Left renal pelvis (tissue), 4 donors: ENCODE measurements around the gene ZNF302. TPM values are rescaled to one million over a fixed set of nuclear protein-coding genes. Genes with fewer than 3 reads are reported as not detected.
"Not testable (repeated sequence)": the region's sequence is repeated elsewhere in the genome, so short reads cannot be mapped to it uniquely, and the experiment has no call there.

Experiments used
- DNase-seq, 4 donors: peaks; one replicate each; pipeline ENCODE4 v3.0.0-alpha.2; 2013; ENCODE audit warnings: low read depth in 4 of 4, low spot score in 3 of 4
- polyA plus RNA-seq, 4 donors: library from polyadenylated mRNA; unstranded; fragments of 120-200 nt; gene quantifications; one replicate each; pipeline ENCODE4 v1.2.1, GENCODE V29; 2013; ENCODE audit not compliant: insufficient read length in 4 of 4

The ZNF302 gene
- polyA plus RNA-seq, 4 donors: 70.4 to 94.2 (median 80.1) TPM

GRCh38 chr19:34669305-34669704, 8.2 kb upstream of the ZNF302 start:
- no peak for DNase-seq

- DNase-seq: no peak
These were observed 5.5 kb upstream of the ZNF302 start for GRCh38 chr19:34671972-34672371.

DNA sequence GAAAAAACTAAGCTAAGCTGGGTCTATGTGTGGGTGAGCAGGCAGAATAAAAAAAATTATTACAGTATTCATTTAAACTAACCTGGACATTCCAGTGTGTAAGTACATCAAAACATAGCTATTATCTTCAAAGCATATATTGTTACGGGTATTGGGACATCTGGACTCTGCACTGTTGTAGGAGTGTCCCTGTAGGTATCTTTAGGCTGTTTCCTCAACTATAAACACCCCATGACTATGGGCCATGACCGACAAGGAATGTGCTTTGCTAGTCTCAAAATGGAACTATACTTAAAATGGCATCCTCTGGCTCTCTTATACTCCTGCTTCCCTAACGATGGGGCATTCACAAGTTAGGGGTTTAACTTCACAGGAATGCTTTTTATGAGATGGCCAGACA, 3.9 kb upstream of the ZNF302 start:
- no peak for DNase-seq

DNA sequence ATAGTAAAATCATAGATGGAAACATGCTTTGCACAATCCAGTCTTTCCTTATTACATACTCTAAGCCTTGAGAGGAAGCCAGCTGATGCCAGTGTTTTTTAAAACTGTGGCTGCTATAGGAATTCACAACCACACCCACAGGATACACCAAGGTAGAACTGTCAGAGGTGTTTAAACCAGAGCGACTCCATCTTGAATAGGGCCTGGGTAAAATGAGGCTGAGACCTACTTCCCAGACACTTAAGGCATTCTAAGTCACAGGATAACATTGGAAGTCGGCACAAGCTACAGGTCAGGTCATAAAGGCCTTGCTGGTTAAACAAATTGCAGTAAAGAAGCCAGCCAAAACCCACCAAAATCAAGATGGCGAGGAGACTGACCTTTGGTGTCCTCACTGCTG, 2.2 kb upstream of the ZNF302 start:
- DNase-seq: no peak

- no peak for DNase-seq
These were observed 1.6 kb upstream of the ZNF302 start for GRCh38 chr19:34675919-34676318.

DNA sequence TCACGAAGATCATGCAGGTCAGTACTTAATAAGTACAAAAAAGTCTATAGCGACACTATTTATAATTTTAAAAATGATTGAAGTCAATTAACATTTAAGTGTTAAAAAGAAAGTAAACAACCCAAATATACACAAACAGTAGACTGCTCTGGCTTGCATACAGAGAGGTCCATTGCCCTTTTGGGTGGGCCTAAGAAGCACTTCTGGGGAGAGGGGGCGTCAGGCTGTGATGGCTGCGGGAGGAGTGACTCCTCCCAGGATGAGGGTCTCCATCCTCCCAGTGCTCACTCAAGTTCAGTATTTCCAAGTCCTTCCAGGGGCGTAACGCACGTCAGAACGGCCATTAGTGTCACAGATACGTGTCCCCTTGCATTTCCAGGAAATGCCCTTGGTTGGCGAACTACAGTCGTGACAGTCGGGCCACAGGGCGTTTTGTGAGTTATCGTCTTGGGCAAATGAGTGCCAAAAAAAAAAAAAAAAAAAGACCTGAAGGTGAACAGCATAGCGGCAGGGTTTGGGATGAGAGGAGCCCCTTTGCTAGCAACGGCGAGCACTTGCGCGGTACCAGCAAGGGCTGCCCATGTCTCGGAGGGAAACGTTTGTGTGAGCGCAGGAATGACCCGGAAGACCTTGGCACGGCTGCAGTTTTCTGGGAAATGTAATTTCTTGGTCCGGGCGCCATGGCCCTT, 637 bp upstream of the ZNF302 start, which contains the start of gene SCGB2B2:
Gene SCGB2B2 (minus strand): TSS at position 463 of the 689 bp plus-strand sequence. CDS start 82,596 bp downstream, outside the sequence.
- DNase-seq: peak in 3 of 4 donors; percentile 47 to 84 (median 65)

- no peak for DNase-seq
These were observed 571 bp downstream of the ZNF302 start for GRCh38 chr19:34678085-34678412.

DNA sequence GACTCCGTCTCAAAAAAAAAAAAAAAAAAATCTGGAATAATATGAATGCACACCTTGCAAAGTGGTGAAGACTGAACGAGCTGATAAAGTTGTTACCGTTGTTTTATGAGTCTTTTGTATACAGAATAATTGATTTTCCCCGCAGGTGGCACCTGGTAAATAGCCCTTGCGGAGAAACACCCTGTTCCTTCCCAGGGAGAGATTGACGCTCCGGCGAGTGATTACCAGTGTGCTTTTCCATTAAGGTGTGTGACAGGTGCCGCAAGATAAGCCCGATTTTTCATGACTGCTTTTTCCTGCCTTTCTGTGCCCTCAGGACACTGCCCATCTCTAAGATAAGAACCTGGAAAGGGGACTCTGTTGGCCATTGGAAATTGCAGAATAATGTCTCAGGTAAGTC, 943 bp downstream of the ZNF302 start:
- no peak for DNase-seq

GRCh38 chr19:34681478-34681877, 4.0 kb downstream of the ZNF302 start:
- no peak for DNase-seq

GRCh38 chr19:34685266-34685665, 7.8 kb downstream of the ZNF302 start:
- not testable (repeated sequence) for DNase-seq

GRCh38 chr19:34686455-34686854, 9.0 kb downstream of the ZNF302 start:
- no peak for DNase-seq

- DNase-seq: no peak
These were observed 9.9 kb downstream of the ZNF302 start for GRCh38 chr19:34687348-34687747.

GRCh38 chr19:34688592-34688991, 11.1 kb downstream of the ZNF302 start:
- no peak for DNase-seq

- no peak for DNase-seq
These were observed 12.9 kb downstream of the ZNF302 start for GRCh38 chr19:34690372-34690771.

GRCh38 chr19:34692549-34692948, 15.1 kb downstream of the ZNF302 start:
- no peak for DNase-seq

DNA sequence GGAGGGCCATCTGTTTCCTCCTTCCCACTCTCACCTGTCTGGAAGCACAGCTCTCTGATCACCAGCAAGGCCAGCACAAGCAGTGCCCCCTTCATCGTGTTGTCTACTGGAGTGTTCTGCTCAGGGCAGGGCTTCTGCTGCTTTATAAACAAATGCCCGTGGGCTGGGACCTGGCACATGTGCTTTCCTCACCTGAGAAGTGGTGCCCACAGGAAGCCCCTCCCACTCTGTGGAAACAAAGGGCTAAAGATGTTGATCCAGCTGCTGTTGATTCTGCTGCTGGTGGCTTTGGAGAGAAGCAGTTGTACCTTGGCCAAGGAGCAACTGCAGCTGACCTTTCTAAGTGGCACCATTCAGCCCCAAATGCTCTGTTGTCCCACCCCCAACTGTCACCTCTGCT, 30.2 kb downstream of the ZNF302 start:
- DNase-seq: no peak

GRCh38 chr19:34711890-34712289, 34.4 kb downstream of the ZNF302 start:
- no peak for DNase-seq

GRCh38 chr19:34712395-34713261, 35.1 kb downstream of the ZNF302 start:
- peak in 2 of 4 donors; percentile 45 to 63 for DNase-seq

DNA sequence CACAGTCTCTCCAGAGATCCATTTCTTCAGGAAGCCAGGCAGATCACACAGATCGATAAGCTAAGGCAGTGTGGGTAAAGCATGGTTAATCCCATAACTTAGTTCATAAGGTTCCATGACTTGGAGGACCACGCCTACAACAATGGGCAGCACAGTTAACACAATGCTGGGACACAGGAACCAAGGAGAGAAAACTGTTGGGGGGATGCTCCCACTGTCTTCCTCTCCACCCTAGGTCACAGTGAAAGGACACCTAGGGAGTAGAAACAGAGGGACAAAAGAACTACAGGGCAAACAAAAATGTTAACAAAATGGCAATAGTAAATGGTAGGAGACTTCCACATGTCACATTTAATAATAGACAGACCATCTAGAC, 35.8 kb downstream of the ZNF302 start:
- no peak for DNase-seq

DNA sequence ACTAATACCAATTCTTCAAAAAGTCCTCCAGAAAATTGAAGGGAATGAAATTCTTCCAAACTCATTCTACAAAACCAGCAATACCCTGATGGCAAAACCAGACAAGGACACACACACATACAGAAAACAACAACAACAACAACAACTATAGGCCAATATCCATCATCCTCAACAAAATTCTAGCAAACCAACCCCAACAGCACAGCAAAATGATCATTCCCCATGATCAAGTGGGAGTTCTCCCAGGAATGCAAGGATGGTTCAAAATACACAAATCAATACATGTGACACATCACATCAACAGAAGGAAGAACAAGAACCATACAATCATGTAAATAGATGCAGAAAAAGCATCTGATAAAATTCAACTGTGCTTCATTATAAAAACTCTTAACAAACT, 37.9 kb downstream of the ZNF302 start:
- no peak for DNase-seq

DNA sequence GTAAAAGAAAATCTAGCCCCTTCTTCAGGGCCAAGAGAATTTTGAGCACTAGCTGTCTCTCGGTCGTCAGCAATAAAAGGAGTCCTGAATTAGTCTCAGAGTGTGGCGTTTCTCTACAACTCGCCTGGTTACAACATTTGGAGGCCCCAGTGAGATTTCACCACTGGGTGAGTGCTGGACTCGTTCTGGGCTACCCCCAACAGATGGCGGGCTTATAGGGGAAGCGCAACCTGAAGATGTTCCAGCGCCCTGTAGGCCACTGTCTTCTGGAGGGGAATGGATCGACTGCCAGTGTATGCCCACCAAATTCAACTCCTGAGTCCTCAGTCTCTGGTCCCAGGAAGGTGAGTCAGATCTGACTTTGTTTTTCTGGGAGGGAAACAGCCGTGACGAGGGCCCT, 44.9 kb downstream of the ZNF302 start:
- no peak for DNase-seq

GRCh38 chr19:34725400-34725799, 47.9 kb downstream of the ZNF302 start:
- no peak for DNase-seq
